GM19238 (cell line): ENCODE measurements around the gene TNNI3K.

Experiments
- DNase-seq: peaks from one replicate; pipeline ENCODE4 v3.0.0; 2011; ENCODE audit warnings: low spot score; ENCODE audit not compliant: insufficient read length

The TNNI3K gene

DNA sequence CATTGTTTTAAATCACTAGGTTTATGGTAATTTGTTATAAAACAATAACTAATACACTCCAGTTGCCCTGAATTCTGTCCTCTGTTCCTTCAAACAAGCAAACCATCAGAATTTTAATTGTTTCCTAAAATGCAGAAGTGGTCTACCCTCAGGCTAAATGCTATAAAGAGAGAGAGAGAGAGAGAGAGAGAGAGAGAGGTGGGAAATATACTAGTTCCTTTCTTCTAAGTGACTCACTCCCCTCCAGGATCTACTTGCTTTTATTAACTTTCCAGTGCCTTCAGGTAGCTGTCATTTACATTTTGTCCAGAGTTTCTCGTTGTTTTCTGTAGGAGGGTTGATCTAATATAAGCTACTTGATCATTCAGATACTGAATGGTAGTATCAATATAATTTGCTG is 250.8 kb downstream of the TNNI3K start:
- no peak for DNase-seq

DNA sequence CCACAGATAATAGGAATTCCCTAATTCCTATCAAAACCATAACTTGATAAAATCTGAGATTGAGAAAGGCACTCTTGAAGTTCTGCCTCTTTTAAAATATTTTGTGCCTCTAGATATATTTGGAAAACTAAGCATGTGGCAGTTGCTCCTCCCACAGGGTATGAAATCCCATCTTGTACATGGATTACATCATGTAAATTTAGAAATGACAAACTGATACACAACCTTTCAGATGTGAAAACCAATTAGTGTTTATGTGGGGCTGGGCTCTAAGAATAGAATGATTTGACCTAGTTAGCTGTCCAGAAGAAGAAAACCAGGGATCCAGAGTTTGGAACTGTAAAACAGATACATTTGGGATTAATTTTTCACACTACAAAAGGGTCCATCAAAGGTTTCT is 261.5 kb downstream of the TNNI3K start:
- DNase-seq = no peak

DNA sequence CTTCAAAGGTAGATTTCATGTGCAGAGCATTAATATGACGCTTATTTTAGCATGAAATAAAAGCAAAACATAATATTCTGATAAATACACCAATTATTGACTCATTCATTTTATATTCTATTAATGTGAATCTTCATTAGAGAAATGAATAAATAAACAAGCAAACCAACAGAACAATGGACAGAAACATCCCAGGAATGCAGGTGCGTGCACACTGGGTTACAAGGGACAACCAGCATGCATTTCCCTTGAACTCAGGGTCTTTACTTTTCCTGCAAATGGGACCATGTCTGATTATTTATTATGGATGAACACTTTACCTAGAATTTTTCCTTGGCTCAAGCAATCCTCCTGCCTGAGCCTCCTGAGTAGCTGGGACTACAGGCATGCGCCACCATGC is 263.7 kb downstream of the TNNI3K start:
- DNase-seq = no peak

DNA sequence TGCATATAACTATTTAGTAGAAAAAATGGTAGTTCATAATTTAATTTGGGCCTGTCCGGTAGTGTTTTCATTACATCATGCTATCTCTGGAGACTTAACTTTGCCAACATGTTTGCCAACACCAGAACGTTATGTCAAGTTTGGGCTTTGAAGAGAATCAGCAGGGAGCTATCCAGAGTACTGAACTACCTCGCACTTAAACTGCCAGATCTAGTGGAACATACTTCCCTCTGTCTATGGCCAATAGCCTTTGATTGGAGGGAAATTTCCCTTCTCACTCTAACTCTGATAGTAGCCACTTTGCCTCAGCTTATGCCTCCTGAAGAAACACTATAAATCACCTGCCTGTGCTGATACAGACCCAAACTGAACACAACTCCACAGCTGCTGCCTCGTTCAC is 267.2 kb downstream of the TNNI3K start:
- no peak for DNase-seq

DNA sequence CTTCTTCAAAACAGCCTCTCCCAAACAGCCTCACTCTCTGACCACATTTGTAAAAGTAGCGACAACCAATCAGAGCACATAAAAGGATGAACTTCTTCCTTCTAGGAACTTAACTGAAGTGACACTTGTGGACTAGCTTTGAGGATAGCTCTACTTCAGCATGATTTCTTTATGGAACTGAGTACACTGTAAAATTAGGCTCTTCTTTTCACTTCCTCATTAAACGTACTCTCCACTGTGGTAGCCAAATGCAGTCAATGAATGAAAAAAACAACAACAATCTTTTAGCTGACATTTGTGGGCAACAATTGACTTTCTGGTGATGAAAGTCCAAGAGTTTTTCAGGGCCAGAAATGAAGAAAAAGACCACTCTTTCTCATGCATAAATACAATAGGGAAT is 267.7 kb downstream of the TNNI3K start:
- no peak for DNase-seq

DNA sequence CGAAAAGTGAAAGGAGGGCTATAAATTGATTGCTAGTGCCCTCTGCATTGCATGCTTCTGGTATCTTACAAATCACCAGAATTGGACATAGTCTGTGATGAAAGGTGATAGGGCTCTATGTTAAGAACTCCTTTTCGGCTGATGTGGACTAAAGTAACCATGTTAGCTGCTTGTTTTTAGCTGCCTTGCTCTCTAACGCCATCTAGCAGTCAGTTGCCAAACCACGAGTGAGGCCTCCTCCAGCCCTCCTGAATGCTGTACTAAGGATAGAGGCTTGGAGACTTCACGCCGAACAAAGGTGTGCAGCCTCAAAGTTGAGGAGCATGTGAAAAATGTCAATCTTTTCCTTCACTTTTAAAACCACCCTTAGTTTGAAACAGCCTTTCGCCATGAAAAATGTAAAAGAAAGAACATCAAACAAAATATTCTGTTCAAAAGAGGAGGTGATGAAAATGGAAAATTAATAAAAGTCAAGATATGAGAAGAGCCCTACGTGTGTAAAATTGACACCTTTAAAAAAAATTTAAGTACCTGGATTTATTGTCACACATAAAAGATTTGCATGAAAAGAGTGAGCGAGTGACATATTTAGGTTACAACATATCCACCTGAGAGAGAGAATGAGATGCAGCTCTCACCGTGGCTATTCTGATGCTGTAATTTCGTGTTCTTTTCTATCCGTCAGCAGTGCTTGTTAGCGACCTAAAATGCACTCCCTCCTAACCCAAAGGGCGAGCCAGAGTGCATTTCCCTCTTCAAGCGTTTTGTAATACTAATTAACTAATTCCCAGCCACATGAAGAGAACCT is 269.1 kb downstream of the TNNI3K start:
- peak; percentile 5 for DNase-seq

DNA sequence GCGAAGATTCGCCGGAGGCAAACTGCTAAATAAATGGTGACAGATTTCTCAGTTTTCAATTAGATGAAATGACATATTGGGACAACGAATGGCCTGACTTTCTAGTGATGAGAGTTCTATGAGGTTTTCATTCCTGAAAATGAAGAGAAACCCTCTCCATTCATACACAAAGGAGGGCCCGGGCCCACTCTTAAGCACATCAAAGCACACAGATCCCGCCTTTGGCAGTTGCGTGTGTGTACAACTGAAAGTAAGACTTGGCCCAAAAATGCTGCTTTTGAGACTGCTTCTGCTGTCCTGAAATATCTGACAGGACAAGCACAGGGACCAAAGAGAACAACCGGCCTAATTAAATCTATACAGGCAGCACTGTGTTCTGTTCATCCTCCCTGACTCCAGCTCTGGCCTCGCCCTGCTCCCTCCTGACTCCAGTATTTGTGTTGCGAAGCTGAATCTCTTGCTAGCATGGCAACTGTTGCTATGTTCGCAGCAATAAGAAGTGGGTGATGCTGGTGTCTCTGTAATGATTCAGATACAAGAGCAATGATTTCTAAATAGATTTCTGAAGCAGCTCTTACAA is 269.8 kb downstream of the TNNI3K start:
- no peak for DNase-seq

DNA sequence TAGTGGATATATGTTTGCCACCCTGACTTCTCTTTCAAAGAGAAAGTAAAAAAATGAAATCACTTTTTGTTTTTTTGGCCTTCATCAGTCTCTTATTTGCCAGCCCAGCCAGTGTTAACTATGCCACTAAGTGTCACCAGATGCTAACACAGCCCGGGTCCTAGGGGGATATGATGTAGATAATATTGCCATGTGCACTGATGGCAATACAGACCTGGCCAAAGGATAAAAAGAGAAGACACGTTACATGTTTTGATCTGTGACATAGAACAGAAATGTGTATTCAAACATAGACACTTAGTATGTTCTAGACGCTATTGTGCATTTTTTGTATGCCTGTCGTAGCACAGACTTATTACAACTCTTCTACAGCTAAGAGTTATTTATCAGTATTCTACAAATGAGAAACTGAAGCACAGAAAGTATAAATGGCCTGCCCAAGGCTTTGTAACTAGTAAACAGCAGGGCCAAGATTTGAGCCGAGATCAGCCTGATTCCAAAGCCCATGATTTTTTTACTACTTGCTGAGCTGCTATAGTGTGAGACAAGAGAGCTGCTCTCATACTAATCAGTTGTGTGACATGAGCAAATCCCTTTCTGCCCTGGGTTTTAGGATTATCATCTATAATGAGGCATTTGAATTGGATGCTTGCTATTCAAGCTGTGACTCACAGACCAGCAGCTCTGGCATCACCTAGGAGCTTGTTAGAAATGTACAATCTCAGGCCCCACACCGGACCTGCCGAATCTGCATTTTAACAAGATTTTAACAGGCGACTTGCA is 270.9 kb downstream of the TNNI3K start:
- no peak for DNase-seq

DNA sequence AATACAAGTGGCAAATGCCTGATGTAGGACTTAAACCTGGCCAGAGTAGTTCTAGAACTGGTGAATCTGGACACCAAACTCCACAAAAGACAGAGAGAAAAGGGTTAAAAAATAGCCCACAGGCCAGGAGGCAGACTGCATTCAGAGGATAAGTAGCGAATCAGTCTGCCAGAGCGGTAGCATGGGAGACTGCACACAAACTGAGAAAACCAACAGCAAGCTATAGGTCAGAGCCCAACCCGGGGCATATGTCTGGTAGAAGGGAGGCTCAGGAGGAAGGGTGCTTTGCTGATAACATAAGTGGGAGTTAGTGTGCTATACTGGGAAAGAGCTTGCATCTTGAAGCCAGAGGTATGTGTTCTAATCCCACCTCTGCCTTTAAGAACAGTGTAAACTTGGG is 273.3 kb downstream of the TNNI3K start:
- no peak for DNase-seq

DNA sequence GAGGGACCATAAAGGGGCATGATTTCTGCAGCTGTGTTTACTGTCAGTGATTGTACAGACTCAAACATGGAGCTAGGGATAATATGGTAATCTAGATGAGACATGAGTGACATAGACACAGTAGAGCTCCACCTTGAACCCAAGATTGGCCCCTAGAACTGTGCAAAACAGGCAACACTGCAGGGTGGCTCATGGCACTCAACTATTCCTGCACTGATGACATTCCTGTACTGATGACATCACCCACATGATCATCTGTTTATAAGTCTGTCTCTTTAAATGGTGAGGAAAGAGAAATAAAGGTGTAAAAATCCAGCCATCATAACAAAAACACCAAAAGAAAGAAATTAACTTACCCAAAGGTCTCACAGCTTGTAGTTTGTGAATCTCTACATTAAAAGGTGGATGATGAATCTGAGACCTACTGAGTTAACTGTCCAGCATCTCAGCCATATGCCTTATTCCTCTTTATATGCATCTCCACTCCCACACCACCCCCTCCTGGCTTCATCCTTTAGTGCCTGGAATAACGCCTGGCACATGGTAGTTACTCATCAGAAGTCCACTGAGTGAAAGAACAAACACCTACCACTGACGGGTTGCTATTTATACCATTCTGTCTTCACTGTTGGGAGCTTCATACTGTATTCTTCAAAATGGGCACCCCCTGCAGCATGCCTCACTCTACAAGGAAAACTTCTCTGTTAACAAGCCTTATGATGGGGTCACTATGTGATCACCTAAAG is 277.2 kb downstream of the TNNI3K start, which contains the start of gene LRRC53:
TSS of gene LRRC53 (minus strand) at position 442 of the 746 bp plus-strand sequence. CDS start 29,262 bp downstream, outside the sequence.
- no peak for DNase-seq

DNA sequence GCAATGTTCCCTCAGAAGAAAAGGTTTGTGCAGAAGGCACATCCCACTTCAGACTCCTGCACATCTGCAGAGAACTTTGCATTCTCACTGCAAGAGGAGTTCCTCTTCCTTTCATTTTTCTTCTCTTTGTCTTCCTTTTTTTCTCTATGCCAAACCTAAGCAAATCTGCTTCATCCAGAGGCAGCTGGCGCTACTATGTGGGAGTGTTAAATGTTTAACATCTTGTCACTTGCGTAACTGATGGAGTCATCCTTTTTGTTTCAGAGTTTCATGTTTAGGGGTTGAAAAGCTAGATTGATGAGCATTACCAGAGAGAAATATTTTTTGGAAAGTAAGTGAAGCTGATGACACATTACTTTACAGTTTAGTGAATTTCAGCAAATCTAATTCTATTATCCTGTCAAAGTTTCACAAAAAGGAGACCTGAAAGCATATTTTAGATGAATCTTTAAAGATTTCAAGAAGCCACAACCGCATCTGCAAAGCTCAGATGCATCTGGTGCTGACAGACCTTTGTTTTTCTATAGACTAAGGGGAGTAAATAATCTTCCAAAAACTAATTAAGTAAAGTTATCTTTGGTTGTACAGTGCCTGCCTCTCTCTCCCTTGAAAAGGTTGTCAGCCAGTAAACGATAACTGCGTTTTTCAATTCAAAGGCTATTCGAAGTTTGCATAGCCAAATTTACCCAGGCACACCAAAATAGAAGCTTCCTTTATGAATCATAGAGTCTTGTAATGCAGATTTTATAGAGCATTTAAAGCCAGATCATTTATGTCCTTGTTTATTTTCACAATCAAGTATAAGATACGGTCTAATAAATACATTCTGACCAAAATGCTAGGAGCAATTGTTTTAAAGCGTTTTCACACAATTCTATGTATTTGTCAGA is 278.5 kb downstream of the TNNI3K start:
- DNase-seq = no peak

DNA sequence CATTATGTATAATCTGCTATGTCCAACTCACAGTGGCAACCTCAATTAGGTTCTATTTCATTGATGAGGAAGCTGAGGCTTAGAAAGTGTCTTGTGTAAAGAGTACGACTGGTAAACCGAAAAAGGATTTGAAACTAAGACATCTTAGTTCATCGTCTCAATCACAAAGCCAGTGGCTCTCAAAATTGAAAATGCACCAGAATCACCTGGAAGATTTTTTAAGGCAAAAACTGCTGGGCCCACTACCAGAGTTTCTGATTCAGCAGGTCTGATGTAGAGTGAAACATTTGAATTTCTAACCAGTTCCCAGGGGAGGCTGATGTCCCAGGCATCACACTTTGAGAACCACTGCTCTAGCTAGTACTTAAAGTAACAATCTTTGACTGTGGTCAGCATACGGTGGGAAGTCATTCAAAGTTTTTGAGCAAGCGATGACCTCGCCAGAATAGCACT is 282.4 kb downstream of the TNNI3K start:
- peak; percentile 2 for DNase-seq

DNA sequence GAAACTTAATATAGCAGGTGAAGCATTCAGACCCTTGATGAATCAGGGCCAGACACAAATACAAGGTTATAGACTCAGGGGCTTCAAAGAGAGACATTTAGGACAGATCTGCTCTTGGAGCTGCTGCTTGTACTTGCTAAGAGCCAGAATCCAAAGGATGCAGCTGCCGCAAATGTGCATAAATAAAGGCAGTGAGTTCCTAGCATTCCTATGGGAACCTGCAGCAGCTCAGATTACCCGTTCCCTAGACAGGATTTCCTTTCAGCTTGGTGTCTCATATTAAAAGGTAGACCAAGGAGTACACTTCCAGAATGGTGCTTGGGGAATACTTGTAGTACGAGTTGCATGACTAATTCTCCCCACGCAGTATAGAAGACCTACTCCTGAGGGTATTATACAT is 287.0 kb downstream of the TNNI3K start:
- no peak for DNase-seq

DNA sequence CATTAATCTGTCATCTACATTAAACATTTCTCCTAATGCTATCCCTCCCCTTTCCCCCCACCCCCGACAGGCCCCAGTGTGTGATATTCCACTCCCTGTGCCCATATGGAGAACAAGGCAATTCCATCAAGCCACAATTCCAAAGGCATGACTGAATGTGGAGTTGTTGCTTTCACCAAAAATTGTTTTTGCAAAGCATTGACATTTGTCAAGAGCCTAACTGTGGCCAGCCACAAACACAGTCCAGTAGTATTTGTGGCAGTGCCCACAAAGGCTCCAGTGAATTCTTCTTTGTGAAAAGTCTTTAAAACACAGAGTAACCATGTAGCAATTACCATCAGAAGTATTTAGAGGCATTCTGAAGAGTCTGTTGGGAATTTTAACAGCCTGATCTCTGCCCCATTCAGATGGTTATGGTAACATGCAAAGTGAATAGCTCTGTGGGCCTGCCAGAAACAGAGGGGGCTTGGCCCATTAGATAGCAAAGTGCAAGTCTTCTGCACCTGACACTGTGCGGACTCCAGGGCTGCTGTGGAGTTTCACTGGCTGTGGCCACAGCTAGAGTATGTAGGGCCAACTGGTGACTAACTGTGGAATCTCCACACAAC is 288.8 kb downstream of the TNNI3K start:
- no peak for DNase-seq

DNA sequence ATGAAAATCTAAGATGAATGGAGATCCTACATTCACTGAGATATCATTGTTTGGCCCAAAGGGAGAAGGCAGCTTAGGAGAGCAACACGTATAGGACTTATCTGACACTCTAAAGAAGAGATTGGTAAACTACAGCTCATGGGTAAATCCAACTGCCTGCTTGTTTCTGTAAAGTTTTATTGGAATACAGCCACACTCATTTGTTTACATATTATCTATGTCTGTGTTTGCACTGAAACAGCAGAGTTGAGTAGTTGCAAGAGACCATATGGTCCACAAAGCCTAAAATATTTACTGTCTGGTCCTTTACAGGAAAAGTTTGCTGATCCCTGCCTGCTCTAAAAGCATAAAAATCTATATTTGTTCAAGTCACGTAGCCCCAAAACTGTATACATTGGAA is 291.5 kb downstream of the TNNI3K start:
- DNase-seq = no peak

DNA sequence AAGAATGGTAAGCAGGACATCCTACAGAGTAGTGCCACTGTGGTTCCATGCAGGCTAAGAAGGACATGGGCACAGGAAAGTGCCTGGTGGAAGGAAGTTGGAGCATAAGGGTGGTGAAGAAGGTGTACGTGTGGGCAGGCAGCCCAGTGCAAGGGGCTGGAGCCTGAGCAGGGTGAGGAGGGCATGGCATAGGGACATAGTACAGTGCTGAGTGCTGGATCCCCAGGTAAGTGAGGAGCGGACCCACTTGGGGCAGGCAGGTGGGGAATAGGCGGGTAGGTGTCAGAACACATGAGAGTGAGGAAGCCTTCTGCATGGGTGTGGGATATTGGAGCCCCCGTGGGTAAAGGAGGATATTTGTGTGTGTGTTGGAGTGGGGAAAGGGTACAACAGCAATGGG is 292.9 kb downstream of the TNNI3K start:
- DNase-seq = no peak

DNA sequence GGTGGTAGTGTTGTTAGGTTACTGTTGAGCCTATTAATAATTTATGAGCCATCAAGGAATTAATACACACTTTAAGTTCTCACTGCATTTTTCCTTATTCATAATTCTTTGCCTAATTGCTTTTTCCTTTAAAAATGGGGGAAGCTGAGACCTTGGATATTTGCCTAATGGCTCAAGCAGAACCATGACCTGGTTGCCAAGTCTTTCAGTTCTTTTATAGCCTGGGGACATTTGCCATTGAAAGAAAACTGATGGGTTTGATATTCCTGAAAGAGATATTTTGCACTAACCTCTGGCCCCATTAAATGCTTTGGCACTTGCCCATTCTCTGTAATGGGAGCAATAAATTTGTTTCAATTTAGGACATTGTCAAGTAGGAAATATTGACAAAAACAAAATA is 295.7 kb downstream of the TNNI3K start:
- no peak for DNase-seq

DNA sequence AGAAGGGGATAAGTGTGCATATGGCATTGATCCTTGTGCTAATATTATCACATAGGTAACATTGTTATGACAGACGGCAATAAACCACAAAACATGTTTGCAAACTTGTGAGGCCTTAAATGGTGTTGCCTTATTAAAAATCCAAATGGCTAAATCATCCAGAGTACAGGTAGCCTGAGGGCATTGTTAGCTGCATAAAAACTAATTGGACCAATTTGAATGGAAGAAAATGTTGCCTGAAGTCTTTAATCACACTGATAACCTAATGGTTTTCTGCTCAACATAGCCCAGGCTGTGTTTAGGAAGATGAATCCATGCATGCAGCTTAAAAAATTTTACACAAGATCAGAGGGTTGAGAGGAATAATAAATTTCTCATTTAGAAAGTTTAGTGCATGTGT is 296.6 kb downstream of the TNNI3K start:
- no peak for DNase-seq

DNA sequence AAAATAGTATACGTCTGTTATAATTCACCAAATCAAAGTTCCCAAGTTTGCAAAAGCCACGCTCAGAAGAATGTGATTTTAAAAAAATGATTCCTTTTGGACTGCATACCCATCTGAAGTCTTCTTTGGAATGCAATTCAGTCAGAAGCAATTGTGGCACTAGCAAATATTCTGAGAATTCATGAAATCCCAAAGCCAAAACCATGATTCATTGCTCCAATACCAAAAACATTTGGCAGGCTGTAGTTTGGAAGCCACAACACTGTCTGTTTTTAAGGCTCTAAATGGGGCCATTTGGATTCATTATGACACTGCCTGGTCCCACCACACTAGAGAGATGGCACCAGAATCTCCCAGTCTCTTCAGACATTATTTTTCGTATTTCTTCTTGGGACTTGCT is 299.1 kb downstream of the TNNI3K start:
- DNase-seq = no peak

DNA sequence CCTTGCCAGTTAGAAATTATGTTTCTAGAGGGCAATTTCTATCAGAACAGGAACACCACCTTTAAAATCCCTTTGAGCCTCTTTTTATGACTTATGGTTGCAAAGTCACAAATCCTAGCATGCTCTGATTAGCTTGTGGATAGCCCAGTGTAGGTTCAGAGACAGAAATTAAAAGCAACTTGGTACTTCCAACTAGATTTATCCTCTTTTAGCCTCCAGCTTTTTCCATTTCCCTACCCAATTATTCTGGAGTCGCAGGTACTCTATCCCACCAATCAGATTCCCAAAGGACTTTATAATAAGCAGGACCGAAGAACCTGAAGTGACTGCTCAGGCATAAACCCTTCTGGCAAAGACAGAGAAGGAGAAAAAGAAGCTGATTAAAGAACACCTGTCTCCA is 310.6 kb downstream of the TNNI3K start:
- DNase-seq = no peak
